LHCN-M2 (cell line): ENCODE measurements around the gene HSF5. TPM values are rescaled to one million over a fixed set of nuclear protein-coding genes. Genes with fewer than 3 reads are reported as not detected.
"Not testable (repeated sequence)": the region's sequence is repeated elsewhere in the genome, so short reads cannot be mapped to it uniquely, and the experiment has no call there.

Source experiments
- DNase-seq: peaks from one replicate; pipeline ENCODE4 v3.0.0-alpha.2; 2012; ENCODE audit warnings: low read depth
- total RNA-seq: library from RNA; depleted of rRNA; stranded (reverse); fragments of >200 nt; gene quantifications from 2 replicates; pipeline ENCODE4 v1.2.3, GENCODE V29; 2014

Gene HSF5
- total RNA-seq, 1 experiment from 2014 or later = not detected

GRCh38 chr17:58413684-58414083 lies 74.5 kb downstream of the HSF5 start:
- DNase-seq = no peak

DNA sequence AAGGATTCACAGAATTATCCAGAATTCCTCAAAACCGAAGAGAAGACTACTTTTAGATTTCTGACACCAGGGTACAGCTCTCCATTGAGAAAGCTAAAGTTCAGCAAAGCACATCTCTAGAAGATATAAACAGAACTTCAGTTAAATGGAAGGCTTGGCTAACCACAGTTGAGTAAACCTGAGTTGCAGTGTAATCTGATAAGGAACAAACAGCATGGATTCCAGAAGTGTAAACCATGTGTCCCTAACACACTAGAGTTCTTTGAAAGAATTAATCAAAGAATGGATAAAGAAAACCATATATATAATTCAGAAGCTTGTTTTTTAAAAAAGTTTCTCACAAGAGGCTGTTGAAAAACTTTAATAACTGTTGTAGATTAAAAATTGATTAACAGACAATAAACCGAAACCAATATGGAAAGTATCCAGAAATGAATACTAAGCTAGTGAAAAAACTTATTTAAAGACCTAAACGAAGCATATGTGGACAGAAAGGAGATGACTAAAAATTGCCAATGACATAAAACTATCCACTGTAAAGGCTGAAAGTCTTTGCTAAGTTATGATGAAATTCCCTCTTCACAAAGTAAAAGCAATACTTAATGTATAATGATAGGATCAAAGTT lies 75.1 kb downstream of the HSF5 start:
- peak; percentile 1 for DNase-seq

DNA sequence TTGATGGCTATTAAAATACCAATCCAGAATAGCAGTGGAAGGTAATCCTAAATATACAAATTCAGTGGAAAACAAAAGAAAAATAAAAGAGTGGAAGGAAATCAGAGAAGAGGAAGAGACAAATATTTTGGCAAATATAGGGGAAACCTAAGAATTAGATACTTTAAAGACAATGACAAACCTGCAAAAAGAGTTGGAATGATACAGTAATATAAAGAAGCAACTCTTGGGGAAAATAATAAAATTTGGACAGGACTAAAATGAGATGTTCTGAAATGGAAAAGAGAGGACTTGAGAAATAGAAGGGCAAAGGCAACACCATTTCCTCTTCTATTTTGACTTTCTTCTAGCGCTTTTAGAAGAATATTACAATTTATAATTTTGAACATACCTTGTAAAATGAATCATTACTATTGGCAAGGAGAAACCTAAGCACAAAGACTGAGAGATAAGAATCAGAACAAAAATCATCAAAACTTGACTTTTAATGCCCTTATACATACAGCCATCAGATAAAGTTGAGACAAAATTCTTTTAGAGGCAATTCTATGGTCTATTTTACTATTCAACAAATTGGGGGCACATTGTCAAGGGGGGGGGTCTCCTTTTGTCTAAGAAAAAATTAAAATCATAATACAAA lies 76.0 kb downstream of the HSF5 start:
- DNase-seq = no peak

- no peak for DNase-seq
These were observed 76.8 kb downstream of the HSF5 start for GRCh38 chr17:58411408-58411894.

- DNase-seq = no peak
These were observed 77.3 kb downstream of the HSF5 start for GRCh38 chr17:58410714-58411407.

DNA sequence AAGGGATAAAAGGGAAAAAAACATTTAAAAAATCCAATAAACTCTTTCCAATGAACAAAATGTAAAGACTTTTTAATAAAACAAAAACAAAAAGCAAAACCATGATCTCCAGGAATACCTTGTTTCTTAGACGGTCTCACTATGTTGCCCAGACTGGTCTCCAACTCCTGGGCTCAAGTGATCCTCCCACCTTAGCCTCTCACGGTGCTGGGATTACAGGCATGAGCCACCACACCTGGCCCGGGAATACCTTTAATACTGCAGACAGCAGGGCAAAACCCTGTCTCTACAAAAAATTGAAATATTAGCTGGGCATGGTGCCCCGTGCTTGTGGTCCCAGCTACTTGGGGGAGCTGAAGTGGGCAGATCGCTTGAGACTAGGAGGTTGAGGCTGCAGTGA lies 78.8 kb downstream of the HSF5 start:
- DNase-seq = no peak

DNA sequence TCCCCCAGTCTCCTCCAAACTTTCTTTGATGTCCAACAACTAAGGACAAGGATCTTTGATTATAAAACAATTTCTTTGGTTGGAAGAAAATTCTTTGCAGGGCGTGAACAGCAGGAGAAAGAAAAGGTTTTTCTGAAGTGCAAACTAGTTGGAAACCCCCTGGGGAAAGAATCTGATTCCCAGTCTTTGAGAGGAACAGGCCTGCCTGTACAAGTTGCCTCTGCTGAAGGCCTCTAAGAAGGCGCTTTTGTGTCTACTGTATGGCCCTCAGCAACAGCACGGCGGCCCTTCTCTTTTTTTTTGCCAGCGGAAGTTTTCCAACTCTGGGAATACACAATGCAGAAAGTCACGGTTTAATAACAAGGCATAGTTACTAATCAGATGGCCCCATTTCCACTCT lies 84.9 kb downstream of the HSF5 start:
- no peak for DNase-seq

DNA sequence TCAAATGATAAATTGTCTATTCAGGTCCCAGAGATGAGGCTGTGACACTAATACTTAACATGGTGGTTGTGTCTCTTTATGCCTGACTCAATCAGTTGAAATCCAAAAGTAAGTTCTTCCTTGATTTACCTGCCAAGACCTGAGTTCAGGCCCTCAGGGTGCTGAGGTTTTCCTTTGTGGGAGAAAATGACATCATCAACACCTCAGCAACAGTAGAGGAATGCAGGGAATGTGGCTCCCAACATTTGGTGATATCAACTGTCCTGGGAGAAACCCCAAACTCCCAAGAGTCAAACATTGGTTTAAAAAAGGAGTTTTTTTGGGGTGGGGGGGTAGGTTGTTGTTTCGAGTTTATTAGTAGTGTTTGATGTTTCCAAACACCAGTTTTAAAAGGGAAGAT lies 85.5 kb downstream of the HSF5 start:
- peak; percentile 15 for DNase-seq

- DNase-seq = peak; percentile 48
These were observed 86.2 kb downstream of the HSF5 start for GRCh38 chr17:58402047-58402446.

DNA sequence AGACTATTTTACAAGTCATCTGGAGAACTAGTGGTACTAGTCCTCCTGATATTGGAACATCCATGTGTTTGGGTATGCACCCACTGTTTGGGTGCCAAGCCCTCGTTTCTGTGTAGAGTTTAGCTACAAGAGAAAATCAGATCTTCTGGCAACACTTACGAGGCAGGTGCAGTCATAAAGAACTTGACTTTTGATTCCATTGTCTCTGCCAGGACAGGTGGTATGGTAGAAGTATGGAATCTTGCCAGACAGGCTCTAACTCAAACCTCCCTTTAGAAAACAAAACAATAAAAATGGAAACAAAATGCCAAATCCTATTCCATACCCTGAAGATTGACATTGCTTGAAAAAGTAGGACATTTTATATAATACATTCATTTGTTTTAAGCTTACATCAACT lies 86.9 kb downstream of the HSF5 start:
- DNase-seq = no peak

DNA sequence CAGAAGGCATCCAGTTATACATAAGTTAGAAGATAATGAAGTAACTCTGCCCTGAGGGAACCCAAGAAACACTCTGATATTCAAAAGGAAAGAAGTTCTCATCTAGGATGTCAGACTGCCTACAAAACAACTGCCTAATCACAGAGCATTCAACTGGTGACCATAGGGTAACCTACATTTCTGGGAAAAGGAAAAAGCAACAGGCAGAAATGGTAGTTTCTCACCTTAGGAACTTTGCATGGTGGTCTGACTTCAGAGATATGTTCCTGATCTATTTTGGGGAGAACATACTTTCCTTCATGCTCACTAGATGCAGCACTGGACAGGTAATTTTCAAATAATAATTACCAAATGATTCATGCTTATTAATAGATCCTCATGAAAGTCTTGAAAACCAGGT lies 87.4 kb downstream of the HSF5 start:
- DNase-seq = no peak

- DNase-seq = no peak
These were observed 88.2 kb downstream of the HSF5 start for GRCh38 chr17:58399974-58400373.

DNA sequence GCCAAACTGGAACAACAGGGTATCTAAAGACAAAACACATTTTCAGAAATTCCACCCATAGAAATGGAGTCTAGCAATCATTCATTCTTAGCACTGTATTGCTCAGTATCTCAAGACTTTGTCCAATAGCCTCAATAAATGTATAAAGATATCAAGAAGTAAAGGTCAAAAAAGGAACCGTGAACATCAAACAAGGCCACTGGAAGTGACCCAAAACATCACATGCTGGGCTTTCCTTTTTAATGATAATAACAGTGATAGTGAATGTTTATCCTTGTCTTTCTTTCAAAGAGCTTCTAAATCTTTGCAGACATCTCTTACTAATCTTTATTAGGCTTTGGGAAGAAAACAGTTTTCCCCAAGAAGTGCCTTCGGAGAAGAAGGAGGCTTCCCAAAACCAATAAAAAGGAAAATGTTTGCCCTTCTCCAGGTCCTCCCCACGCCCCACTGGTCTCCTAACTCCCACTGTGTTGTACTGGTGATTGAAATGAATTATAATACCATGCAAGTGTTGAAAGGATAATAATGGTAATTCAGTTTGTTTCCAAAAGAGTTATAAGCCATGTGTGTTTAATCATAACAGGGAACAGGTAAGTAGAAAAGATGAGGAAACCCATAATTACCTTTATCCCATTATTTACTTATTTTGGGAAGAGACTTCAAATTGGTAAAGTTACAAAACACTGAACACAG lies 89.5 kb downstream of the HSF5 start:
- DNase-seq = no peak

- DNase-seq = not testable (repeated sequence)
These were observed 90.8 kb downstream of the HSF5 start for GRCh38 chr17:58397421-58397820.

DNA sequence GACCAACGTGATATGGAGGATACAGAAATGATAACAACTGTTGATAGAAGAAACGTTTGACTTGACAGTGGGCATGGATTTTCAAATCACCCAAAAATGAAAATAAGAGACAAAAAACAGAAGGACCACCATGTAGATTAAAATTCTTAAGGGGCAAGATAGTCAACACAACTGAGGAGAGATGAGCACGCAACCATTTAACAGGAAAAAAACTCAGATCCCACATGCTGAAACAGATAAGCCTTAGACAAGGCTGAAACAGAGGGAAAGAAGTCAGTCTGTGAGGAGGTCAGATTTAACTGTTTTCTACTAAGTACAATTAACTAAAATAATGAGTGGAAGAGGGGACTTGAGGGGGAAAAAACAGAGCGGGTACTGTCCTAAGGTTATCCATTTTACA lies 92.0 kb downstream of the HSF5 start:
- DNase-seq = no peak

DNA sequence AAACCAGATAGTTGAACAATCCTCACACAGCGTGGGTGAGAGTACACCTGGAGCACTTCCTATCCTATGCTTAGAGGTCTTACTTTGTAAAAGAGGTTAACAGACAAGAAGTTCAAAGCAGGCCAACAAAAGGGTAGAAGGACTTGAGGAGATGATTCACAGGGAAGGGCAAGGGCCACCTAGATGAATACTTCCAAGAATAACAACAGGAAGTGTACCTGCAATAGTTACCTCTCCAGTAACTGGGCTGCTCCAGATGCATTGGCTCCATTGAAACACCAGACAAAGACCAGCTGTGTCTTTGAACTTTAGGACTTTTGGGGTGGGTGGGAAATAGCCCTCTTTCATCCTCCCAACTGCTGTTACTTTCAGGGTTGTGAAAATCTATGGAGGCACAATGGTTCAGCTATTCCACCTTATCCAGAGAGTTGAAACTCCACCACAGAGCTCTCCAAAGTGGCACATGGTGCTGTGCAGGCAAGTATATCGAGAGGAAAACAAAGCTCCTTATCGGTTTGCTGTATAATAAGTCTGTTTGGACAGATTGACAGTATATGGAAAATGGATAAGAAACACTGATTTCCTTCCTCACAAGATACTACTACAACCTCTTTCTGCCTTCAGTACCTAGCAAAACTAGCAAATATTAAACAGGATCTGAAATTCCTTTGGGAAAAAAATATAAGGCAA lies 93.5 kb downstream of the HSF5 start:
- DNase-seq = no peak

GRCh38 chr17:58391302-58391984 lies 96.8 kb downstream of the HSF5 start:
- peak; percentile 9 for DNase-seq

- DNase-seq = no peak
These were observed 97.3 kb downstream of the HSF5 start for GRCh38 chr17:58390884-58391283.

GRCh38 chr17:58388302-58389190 lies 99.7 kb downstream of the HSF5 start:
- no peak for DNase-seq

GRCh38 chr17:58387834-58388233 lies 100.4 kb downstream of the HSF5 start:
- DNase-seq = no peak
